Measurements from ENCODE around the gene NR5A2.

The NR5A2 gene

DNA sequence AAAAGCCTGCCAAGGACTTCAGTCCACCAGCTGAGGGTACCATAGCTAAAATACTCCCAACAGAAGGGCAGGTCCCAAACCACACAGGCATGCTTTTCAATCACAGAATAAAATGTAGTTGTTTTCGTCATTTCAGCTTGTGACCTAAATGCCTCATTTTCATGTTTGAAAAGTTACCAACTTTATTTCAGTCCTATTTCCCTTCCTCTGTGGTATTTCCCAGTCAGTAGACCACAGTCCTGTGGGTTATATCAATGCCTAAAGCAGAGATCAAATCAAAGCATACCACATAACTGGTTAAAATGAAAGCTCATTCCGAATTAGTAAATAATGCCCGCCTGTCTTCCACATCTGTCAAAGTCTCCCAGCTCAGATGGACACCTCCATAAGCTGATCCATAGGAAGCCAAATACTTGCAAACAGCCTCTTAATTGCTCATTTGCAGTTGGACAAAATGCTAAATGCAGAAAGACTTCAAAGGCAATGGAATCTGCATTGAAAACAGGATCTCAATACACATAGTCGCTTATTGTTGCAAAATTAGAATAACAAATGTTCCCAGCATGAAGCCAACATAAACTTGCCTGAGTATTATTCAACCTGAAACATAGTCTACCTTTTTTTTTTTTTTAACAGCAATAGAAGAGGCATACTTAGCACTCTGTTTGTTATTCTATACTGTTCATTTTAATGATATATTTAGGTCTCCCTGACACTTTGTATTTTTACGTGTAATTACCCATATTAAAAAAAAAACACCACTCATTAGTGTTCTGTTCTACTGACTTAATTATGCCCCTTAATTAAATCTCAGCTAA is 53.9 kb downstream of the NR5A2 start:
- TF ChIP-seq, protein P1, sequence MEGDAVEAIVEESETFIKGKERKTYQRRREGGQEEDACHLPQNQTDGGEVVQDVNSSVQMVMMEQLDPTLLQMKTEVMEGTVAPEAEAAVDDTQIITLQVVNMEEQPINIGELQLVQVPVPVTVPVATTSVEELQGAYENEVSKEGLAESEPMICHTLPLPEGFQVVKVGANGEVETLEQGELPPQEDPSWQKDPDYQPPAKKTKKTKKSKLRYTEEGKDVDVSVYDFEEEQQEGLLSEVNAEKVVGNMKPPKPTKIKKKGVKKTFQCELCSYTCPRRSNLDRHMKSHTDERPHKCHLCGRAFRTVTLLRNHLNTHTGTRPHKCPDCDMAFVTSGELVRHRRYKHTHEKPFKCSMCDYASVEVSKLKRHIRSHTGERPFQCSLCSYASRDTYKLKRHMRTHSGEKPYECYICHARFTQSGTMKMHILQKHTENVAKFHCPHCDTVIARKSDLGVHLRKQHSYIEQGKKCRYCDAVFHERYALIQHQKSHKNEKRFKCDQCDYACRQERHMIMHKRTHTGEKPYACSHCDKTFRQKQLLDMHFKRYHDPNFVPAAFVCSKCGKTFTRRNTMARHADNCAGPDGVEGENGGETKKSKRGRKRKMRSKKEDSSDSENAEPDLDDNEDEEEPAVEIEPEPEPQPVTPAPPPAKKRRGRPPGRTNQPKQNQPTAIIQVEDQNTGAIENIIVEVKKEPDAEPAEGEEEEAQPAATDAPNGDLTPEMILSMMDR (conservative IDR thresholded peaks at IDR 0.05; ENCODE audit: low read length), result no peak
- peak; percentile 31 for DNase-seq (ENCODE audit: low read depth)

DNA sequence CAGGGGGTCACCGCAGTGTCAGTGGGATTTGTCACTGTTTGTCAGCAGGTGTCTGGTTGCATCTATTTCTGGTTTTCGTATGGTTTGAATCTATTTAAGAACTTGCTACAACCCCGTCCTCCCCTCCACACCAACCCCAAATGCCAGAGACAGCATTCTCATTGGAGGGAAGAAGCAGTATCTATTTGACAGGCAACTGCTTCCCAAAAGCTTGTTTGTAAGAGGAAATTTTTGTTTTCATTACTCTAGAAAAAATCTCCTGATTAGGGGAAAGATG is 54.4 kb downstream of the NR5A2 start:
- TF ChIP-seq, protein P1 (conservative IDR thresholded peaks at IDR 0.05; ENCODE audit: low read length), result no peak
- H3K4me3 ChIP-seq (ENCODE audit: low read length), result no peak overlapping the region
- no peak for DNase-seq (ENCODE audit: low read depth)

More for the DNA sequence above, 53.9 kb downstream of the NR5A2 start:
- no peak overlapping the region for H3K4me3 ChIP-seq (ENCODE audit: low read length)

DNA sequence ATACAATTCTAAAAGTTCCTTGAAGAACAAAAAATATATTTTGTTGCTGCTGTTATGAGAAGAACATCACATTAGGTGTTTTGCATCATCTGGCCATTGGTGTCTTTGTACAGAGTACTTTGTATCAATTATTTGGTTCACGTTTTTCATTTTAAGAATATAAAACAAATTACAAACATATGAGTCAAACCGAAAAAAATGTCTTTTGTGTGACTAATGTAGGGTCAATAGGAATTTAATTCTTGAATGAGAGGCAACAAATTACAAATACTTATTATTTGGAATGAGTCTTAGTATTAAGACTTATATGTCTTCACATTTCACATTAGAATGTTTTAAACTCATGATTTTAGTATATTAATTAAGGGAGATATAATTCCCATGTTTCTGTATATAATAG is 54.8 kb downstream of the NR5A2 start:
- TF ChIP-seq, protein P1 (conservative IDR thresholded peaks at IDR 0.05; ENCODE audit: low read length), result no peak
- H3K4me3 ChIP-seq (ENCODE audit: low read length), result no peak overlapping the region
- DNase-seq (ENCODE audit: low read depth), result peak; percentile 28

DNA sequence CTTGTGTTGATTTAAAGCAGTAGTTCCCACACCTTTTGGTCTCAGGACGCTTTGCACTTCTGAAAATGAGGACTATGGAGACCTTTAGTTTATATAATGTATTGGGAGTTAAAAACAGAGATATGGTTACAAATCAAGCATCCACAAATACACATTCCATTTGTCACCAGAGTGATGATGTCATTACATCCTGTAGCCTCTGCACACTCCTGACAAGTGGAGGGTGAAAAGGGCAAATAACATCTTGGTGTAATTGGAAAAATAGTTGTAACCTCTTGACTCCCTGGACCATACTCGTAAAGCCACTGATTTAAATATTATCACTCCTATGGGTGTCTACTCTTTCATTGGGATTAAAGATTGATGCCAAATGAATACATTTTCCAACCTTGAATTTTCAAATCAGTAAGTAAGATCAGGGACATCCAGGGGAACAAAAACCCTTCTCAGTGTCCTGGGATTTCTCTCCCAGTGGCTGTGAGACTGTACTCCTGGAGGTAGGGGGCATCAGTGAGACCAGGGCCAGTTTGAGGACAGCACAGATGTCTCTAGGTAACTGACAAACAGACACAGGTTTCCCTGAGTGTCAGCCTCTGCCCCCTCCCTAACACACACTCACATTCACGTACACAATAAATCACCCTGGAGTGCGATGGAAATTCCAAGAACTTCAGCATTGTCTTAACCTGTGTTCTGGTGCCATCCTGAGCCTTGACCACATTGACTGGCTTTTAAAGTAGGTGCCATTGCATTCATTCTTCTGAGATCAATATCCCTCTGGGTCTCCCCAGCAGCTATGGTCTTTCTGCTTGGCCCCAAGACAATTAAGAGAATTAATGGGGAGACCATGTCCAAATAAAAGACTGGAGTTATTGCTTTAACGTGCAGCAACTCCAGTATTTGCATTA is 63.0 kb downstream of the NR5A2 start:
- DNase-seq (ENCODE audit: low read depth), result peak; percentile 24
- no peak overlapping the region for H3K4me3 ChIP-seq (ENCODE audit: low read length)
- TF ChIP-seq, protein P1 (conservative IDR thresholded peaks at IDR 0.05; ENCODE audit: low read length), result peak; percentile 34

DNA sequence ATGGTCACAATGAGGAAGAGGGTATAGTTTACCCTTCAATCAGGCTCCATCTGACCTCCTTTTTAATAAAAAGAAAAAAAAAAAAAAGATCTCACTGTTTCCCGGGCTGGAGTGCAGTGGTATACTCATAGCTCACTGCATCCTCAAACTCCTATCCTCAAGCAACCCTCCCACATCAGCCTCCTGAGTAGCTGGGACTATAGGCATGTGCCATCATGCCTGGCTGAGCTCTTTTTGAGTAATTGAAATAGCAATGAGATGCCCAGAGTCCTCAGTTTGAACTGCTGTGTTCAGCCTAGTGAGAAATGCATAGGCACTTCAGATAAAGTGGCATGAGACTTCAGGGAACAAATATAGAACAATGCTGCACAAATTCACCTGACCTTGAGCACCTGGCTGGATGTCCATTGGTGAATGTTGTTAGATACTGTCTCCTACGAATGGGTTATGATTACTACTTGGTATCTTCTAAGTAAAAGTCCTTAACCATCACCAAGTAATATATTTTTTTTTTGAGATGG is 67.6 kb downstream of the NR5A2 start:
- no peak for DNase-seq (ENCODE audit: low read depth)
- no peak overlapping the region for H3K4me3 ChIP-seq (ENCODE audit: low read length)
- TF ChIP-seq, protein P1 (conservative IDR thresholded peaks at IDR 0.05; ENCODE audit: low read length), result no peak

DNA sequence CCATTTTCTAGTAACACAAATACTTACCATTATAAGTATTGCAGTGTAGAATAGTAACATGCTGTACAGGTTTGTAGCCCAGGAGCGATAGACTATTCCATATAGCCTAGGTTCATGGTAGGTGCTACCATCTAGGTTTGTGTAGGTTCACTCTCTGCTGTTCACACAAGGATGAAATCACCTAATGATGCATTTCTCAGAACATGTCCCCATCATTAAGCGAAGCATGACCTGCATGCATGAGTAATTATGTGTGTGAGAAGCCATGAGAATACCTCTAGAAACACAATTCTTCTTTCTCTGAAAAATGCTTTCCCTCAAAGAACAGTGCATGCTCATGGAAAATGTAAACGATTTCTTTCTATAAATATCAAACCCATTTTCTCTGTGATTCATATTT is 69.3 kb downstream of the NR5A2 start:
- DNase-seq (ENCODE audit: low read depth), result no peak

More for the DNA sequence above, 69.3 kb downstream of the NR5A2 start:
- no peak overlapping the region for H3K4me3 ChIP-seq (ENCODE audit: low read length)
- TF ChIP-seq, protein P1 (conservative IDR thresholded peaks at IDR 0.05; ENCODE audit: low read length), result no peak

Data from AG10803 (cell line).